Caki2 (cell line): Measurements from ENCODE around the gene FAM110A. TPM values are rescaled to one million over a fixed set of nuclear protein-coding genes. Genes with fewer than 3 reads are reported as not detected.

Experiments used
- DNase-seq: peaks from one replicate; pipeline ENCODE4 v3.0.0-alpha.2; 2015; ENCODE audit warnings: low read depth
- in situ Hi-C: cut with HindIII; loops from 2 replicates; pipeline ENCODE4 v1.10.0; 2016; ENCODE audit warnings: low sequenced_read_pairs, low pct_unique_long_range_greater_than_20kb, mixed read lengths
- total RNA-seq: library from RNA; depleted of rRNA; stranded (reverse); fragments of >200 nt; shearing (Covaris generic); gene quantifications from 2 replicates; pipeline ENCODE4 v1.2.3, GENCODE V29; 2014; ENCODE audit warnings: low replicate concordance

FAM110A gene
- total RNA-seq, 1 experiment from 2014 or later = 14.9 TPM

DNA sequence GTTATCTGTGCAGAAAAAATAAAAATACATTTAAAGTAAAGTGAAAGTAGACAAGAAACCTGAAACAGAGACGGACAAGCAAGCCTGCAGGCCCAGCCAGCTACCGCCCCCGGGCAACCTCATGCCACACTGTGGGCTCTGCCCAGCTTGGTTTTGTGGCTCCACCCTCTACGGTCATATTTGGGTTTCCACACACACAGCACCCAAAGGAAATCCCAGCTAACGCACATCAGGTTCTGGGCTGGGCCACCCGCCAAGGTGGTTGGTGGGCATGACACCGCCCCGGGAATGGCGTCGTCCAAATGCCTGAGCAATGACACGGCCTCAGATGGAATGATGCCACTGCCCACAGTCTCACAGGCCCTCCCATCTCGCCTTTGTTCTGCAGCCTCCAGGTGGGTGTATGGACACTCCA lies 22.9 kb downstream of the FAM110A start:
- peak; percentile 91 for DNase-seq
- in situ Hi-C loops = no loop called here

DNA sequence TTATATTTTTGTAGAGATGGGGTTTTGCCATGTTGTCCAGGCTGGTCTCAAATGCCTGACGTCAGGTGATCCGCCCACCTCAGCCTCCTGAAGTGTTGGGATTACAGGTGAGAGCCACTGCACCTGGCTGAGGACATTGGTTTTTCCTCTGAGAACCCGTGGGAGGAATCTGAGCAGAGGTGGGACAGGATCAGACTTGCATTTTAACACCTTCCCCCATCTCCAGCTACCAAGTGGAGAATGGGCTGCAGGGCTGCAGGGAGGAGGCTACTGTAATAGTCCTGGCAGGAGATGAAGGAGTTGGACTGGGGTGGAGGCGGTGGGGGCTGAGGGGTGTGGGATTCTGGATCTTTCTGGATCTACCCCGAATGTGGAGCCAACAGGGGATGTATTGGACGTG lies 24.5 kb downstream of the FAM110A start:
- no peak for DNase-seq
- in situ Hi-C loops = no loop called here

DNA sequence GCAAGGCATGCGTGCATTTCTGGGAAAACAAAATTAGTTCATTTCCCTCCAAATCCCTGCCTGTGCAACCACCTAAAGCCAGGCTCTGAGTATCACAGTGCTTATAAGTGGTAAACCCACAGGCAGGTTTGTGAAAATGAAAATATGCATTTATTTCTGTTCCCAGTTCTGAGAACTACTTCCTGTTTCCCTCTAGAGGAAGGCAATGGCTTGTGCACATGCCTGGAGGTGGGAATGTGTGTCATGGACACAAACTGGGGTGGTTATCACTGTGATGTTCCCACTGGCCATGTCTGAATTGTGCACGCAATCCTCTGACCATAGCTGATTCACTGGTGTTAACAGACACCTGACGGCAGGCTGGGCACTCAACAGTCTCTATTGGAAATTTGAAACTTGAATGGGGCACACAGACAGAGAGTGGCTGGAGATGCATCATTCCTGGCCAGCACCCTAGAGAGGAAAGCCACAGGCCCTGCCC lies 26.3 kb downstream of the FAM110A start:
- in situ Hi-C loops = no loop called here
- DNase-seq = no peak

DNA sequence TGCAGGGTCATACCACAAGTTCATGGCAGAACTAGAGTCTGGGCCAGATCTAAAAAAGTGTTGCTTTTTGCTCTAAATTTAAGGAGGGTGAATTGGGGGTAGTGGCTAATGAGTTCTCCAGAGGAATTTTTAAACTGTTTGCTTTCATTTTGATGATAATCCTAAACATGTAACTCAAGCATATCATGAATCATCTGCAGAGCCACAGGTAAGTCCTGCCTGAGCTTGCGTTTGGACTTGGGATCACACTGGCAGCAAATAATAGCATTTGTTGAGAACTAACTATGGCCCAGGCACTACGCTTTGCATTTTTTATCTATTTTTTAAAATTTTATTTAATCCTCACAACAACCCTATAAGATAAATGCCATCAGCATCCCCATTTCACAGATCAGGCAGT lies 27.4 kb downstream of the FAM110A start:
- no peak for DNase-seq
- in situ Hi-C loops = no loop called here

DNA sequence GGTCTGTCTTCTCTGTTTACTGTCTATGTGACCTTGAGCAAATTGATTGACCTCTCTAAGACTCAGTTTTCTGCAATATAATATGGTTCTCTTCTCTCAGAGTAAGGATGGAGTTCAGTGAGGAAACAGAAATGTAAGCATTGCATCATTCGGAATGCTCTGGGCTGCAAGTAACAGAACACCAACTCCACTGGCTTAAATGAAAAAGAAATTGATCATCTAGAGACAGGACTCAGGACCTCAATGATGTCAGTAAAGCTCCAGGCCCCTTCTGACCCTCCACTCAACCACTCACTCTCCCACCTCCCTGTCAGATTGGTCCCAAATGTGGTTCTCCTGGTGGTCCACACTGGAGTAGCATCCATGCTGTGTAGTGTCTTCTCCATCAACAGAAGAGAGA lies 31.9 kb downstream of the FAM110A start:
- DNase-seq = no peak
- in situ Hi-C loops = no loop called here

DNA sequence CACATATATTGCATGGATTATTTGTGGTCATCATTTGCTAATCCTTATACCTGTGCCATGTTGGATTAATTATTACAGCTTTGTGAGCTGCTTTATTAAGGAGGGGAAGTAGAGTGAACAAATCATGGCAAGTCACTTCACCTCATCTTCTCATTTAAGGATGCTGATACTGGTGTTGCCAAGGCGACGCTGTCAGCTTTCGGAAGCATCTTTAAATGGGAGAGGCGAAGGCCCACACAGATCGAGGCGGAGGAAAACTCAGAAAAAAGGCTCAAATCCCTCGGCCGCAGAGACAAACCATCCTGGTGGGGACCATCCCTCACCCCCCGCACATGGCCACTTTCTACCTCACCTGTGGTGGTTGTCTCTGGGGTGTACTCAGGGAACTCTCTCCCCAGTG lies 34.8 kb downstream of the FAM110A start:
- DNase-seq = no peak
- in situ Hi-C loops = no loop called here

DNA sequence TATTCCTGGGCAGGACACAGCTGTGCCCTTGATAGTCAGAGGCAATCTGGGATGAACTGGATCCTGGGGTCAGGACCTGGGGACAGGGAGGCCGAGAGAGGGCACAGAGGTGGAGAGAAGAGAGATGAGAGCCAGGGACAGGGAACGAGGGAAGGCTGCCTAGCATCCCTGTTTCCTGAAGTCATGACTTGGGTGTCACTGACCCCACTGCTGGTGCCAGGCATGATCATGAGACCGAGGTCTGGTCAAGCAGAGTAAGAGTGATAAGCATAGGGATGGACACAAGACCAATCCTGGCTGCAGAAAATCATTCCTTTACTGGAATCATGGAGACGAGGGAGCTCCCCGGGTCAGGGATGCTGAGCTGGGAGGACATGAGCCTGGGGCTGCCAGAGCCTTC lies 36.1 kb downstream of the FAM110A start:
- in situ Hi-C loops = no loop called here
- DNase-seq = no peak

DNA sequence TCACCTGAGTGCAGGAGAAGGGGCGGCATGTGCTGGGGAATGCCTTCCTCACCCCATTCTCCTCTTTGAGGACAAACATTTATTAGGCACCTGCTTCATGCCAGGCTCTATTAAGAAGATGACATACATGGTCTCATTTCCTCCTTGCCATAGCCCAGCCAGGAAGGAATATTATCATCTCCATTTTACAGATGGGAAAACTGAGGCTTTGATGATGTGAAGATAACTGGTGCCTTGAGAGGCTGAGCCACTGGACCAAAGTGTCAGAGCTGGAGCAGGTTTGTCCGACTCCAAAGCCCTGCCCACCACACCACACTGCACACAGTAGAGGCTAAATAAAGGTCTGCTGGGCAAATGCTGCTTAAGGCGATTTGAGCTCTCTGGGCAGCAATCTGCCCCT lies 37.2 kb downstream of the FAM110A start:
- DNase-seq = no peak
- in situ Hi-C loops = no loop called here

DNA sequence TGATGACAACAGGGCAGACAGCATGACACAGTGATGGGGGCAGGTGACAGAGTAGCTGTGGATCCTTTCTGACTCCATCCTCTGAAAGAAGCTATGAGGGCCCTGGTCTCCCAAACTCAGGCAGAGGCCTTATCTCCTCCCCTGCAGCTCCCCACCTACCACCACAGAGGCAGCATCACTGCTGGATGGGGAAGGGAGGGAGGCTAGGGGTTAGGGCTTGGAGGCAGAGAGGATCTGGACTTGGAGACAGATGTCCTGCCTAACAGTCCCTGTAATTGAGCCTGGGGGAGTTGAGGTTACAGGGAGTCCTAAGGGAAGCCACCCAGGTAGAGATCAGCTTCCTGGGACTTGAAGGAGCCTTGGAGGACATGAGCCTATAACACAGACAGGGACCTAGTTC lies 37.9 kb downstream of the FAM110A start:
- DNase-seq = no peak
- in situ Hi-C loops = no loop called here

DNA sequence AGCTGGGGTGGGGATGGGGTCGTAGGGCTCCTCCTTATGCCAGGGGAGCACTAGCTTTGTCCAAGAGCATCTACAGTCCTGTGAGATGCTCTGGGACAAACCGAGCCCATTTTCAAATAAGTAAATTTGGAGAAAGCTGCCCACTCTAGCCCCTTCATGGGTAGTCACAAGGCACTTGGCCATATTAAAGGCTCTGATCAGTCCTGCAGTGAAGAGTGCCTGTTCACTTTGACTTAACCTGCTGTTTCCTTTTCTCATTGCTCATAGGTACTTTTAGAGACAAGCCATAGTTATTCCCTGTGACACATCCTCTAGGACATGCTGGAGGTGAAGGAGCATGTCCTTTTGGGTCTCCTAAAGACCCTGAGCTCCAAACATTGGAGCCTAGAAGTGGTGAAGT lies 38.4 kb downstream of the FAM110A start:
- DNase-seq = no peak
- in situ Hi-C loops = no loop called here

DNA sequence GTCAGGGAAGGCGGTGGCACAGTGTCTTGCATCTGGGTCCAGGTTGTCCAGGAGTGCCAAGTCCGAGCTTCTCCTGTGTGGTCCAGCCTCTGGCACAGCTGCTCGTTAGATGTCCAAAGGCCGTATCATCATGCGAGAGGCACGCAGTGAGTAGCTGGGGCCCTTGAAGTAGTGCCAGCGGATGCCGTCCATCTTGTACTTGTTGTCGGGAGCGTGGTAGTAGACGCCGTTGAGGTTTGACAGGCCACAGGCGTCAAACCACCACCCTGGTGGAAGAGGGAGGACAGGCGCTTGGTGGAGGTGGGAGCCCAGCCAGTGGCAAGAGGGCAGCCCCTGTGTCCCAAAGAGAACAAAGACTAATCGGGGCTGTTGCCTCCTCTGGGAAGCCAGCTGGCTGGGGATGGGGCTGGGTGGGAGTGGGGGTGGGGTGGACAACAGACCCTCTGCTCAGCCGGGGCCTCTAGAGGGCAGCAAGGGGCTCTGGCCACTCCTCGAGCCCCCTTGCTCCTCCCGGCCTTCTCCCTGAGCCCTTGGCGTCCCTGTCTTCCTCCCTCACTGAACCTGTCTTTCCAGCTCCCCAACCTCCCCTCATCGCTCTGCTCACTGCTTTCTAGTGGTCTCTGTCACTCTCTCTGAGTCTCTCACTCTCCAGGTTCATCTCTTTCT lies 39.5 kb downstream of the FAM110A start:
- in situ Hi-C loops = no loop called here

DNA sequence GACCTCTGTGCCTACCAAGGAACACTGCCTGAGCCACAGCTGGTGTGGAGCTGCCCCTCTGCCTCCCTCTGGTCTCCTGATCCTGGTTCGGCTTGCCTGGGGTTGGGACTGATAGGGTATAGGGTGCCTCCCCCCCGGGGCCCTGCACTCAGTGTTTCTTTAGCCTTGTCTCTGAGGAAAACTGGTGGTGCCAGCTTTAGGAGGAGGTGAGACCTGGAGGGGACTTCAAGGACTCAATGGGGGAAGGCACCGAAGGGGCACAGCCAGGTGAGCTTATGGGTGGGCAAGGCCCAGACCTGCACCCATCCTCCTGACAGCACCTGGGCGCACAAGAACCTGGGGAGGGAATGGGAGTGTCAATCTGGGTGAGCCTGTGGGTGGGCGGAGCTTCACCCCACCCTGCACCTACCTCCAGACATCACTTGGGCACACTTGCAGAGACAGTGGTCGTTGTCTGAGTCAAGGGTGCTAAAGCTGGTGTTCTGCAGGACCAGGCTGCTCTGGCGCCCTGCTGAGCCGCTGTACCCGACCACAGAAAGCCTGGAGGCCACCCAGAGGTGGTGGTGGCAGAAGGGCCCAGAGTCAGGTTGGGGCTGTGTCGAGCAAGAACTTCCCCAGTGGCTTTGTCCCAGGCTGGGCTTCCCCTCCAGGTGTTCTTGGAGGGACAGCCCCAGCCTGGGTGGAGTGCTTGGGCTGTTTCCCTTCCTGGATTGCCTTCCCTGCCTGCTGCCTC lies 40.5 kb downstream of the FAM110A start:
- no peak for DNase-seq

More for the DNA sequence above, 39.5 kb downstream of the FAM110A start:
- no peak for DNase-seq

DNA sequence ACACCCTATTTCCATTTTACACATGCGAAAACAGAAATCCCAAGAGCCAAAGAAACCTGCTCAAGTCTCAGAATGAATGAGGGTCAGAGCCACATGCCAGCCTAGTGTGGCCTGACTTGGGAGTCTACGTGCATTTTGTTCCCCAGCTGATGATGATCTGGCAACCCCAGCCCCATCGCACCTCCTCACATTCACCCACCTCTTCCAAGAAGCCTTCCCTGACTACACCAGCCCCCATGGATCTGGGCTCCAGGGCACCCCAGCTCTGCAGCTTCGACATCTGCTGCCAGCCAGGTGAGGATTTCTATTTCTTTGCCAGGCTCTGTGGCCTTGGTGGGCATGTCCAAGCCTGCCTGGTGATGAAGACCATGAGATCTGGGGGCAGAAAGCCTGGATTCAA lies 41.6 kb downstream of the FAM110A start:
- DNase-seq = no peak
- in situ Hi-C loops = no loop called here

More for the DNA sequence above, 40.5 kb downstream of the FAM110A start:
- in situ Hi-C loops = no loop called here

DNA sequence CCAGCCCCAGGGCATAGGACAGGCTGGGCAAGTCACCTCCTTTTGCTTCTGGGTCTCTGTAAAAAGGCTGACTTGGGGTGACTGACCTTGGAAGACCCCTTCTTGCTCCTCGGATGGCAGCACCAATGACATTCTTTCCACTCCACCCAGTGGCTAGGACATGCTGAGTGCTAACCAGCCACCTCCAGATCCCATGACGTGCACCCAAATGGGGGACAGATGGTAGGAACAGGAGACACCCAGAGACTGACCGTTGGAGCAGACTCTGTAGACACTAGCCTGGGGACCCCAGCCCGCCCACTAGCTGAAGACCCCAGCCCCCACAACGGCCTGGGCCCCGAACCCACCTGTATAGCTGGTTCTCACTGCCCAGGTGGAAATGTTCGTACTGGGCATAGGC lies 44.3 kb downstream of the FAM110A start:
- in situ Hi-C loops = no loop called here
- no peak for DNase-seq

DNA sequence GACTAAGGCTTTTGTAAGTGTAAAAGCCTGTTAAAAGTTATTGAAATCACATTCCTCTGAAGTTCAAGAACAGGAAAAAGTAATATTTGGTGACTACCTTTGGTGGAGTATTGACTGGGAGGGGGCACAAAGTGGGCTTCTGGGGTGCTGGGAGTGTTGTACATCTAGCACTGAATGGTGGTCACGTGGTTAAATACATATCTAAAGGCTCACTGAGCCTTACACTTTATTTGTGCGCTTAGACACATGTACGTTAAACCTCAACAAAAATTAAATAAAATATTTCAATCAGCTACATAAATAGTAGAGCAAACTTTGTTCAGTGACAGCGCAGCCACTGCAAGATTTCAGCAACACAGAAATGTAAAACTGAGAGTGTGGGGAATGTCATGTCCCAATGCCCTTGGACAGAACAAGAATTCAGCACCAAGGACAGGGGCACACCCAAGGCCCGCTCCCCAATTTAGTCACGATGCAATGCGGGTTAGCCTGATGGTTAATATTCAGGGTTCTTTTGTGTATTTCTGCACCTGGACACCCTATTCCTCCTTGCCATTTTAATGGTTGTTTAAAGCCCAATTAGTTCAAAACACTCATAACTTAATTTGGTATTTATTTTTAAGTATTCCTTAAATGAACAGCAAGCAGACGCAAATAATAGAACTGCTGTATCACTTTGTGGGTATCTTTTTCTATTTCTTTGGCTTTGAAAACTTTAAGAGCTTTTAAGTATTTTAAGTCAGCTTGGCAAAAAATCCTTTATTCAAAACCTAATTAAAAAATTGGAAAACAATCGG lies 45.2 kb downstream of the FAM110A start:
- DNase-seq = no peak
- in situ Hi-C loops = no loop called here

DNA sequence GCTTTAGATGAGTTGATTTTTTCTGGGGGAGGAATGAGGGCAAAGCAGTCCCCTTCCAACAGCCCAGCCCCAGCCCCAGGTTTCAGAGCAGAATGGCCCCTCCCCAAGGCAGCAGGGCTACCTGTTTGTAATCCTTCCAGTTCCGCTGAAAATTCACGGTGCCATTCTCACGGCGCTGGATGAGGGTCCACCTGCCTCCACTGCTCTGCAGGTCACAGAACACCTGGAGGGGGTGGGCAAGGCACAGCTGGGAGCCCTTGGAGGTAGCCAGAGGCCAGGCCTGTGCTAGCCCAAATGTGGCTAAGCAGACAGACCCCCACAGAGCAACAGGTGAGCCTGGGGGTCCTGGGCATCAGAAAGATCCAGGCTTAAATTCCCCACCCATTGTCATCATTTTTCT lies 46.1 kb downstream of the FAM110A start:
- DNase-seq = no peak
- in situ Hi-C loops = no loop called here

DNA sequence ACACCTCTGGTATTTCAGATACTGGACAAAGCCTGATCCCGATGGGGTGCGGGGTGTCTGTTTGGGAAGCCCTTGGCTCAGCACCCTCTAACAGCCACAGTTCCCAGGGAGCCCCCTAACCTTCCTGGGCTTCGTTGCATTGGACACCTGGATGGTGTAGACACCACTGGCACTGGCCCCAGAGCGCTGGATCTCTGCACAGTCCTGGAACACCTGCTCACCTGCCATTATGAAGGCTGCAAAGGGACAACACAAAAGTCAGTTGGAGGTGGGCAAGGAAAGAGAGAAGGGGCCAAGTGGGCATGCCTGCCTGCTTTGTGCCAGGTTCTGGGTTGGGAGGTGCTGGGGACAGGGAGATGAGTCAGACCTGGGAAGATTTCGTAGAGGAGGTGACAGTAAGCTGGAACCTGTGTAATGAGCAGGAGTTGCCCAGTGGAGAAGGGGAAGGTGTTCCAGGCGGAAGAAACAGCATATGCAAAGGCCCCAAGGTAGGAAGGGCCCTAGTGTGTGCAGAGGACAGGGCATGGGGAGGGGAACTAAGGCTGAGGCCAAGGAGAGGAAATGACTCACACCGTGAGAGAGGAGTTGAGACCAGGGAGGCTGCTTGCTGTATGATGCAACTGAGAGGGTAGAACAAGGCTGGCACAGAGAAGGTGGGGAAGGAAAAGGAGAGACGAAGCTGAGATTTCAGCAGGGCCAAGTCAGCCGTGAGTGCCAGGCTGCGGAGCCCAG lies 47.7 kb downstream of the FAM110A start:
- DNase-seq = peak; percentile 27
- in situ Hi-C loops = no loop called here

DNA sequence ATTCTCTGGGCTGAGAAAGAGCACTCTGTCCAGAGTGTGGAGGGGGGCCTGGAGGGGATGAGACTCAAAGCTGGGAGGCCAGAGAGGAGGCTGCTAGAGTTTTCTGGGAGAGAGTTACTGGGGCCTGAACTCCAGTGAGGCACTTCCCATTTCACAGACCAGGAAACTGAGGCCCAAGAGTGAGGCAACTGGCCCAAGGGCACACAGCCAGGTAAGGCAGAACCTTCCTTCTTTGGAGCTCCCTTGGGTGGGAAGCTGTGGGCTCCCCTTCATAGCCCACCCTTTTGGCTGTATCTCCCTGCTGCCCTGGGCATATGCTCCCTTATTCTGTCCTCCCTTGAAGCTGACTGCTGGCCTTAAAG lies 48.2 kb downstream of the FAM110A start:
- in situ Hi-C loops = no loop called here

More for the DNA sequence above, 48.2 kb downstream of the FAM110A start:
- DNase-seq = no peak
